Measurements from ENCODE around the gene MOG.

Gene MOG

GRCh38 chr6:29620630-29621029 is 36.3 kb upstream of the MOG start:
- in situ Hi-C loops (cut with HindIII; ENCODE audit: low sequenced_read_pairs), result no loop called here
- no peak for DNase-seq (ENCODE audit: low read depth)
- TF ChIP-seq CTCF (IDR thresholded peaks at IDR 0.05; ENCODE audit: low read depth, low read length, missing control alignments), result no peak
- no peak overlapping the region for H3K4me3 ChIP-seq (ENCODE audit: low read depth, low read length)

- no peak overlapping the region for H3K4me3 ChIP-seq (ENCODE audit: low read depth, low read length)
- no peak for TF ChIP-seq CTCF (IDR thresholded peaks at IDR 0.05; ENCODE audit: low read depth, low read length, missing control alignments)
- in situ Hi-C loops (cut with HindIII; ENCODE audit: low sequenced_read_pairs), result no loop called here
- DNase-seq (ENCODE audit: low read depth), result no peak
Observed at GRCh38 chr6:29624520-29624961, 32.4 kb upstream of the MOG start.

- H3K4me3 ChIP-seq (ENCODE audit: low read depth, low read length), result no peak overlapping the region
- DNase-seq (ENCODE audit: low read depth), result no peak
- in situ Hi-C loops (cut with HindIII; ENCODE audit: low sequenced_read_pairs), result no loop called here
- TF ChIP-seq CTCF (IDR thresholded peaks at IDR 0.05; ENCODE audit: low read depth, low read length, missing control alignments), result no peak
Observed at GRCh38 chr6:29625337-29625930, 31.5 kb upstream of the MOG start.

GRCh38 chr6:29626948-29627754 is 29.7 kb upstream of the MOG start:
- DNase-seq (ENCODE audit: low read depth), result no peak
- H3K4me3 ChIP-seq (ENCODE audit: low read depth, low read length), result peak overlapping the region; percentile 74
- TF ChIP-seq CTCF (IDR thresholded peaks at IDR 0.05; ENCODE audit: low read depth, low read length, missing control alignments), result no peak
- in situ Hi-C loops (cut with HindIII; ENCODE audit: low sequenced_read_pairs), result no loop called here

- in situ Hi-C loops (cut with HindIII; ENCODE audit: low sequenced_read_pairs), result no loop called here
- H3K4me3 ChIP-seq (ENCODE audit: low read depth, low read length), result peak overlapping the region; percentile 74
- no peak for TF ChIP-seq CTCF (IDR thresholded peaks at IDR 0.05; ENCODE audit: low read depth, low read length, missing control alignments)
- DNase-seq (ENCODE audit: low read depth), result peak; percentile 62
Observed at GRCh38 chr6:29627755-29628418, 29.0 kb upstream of the MOG start.

- H3K4me3 ChIP-seq (ENCODE audit: low read depth, low read length), result peak overlapping the region; percentile 74
- in situ Hi-C loops (cut with HindIII; ENCODE audit: low sequenced_read_pairs), result no loop called here
- DNase-seq (ENCODE audit: low read depth), result peak; percentile 43
- TF ChIP-seq CTCF (IDR thresholded peaks at IDR 0.05; ENCODE audit: low read depth, low read length, missing control alignments), result peak; percentile 60
Observed at GRCh38 chr6:29628419-29629281, 28.2 kb upstream of the MOG start.
